ENCODE measurements around the gene DIP2A. TPM values are rescaled to one million over a fixed set of nuclear protein-coding genes. Genes with fewer than 3 reads are reported as not detected.

Gene DIP2A
- total and polyA plus RNA-seq, 2 of the 8 experiments (the other 6 are each of a cell fraction or from before 2014, with no cell fraction given) = 16.0 to 27.1 TPM

- TF ChIP-seq CHD7 (IDR thresholded peaks at IDR 0.05; ENCODE audit: insufficient replicate concordance, low read length) = no peak
These were observed 36.0 kb upstream of the DIP2A start (continued) for GRCh38 chr21:46422636-46423241.
